RCC 7860 (cell line): ENCODE results near the gene R3HCC1L.
"Not testable (repeated sequence)": the region's sequence is repeated elsewhere in the genome, so short reads cannot be mapped to it uniquely, and the experiment has no call there.

ENCODE experiments used
- DNase-seq: peaks from one replicate; pipeline ENCODE4 v3.0.0-alpha.2; 2015; ENCODE audit warnings: low spot score
- FAIRE-seq: peaks from 2 replicates; lab custom pipeline; 2012; peaks lifted over from hg19 to GRCh38; lab: Jason Lieb, UNC

Gene R3HCC1L

DNA sequence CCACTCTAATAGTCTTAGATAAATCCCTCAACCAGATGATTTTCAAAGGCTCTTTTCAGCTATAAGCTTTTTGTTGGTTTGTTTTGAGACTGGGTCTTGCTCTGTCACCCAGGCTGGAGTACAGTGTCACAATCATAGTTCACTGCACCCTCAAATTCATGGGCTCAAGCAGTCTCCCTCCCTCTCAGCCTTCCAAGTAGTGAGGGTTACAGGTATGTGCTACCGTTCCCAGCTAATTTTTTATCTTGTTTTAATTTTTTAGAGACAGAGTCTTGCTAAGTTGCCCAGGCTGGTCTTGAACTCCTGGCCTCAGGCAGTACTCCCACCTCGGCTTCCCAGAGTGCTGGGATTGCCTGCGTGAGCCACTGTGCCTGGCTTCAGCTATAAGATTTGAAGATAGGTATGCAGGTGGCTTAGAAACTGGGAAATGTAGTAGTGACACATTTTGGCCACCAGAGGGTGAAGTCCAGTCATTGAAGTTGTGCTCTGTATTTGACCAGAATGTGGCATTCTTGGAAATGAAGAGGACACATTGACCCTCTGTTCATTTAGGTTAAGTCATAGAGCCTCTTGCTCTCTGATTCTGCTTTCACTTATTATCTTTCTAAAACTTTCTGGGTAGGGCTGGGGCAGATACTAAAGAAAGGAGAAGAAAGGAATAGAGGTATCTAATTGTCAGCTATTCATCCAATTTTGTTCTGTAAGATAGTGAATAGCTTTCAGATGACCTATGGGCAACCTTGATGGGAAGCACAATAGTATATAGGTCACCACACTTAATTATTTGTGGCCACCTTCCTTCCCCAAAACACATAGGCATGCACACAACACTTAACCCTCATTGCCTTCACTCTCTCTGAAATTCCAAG is 36.0 kb downstream of the R3HCC1L start:
- DNase-seq, result peak; percentile 49
- FAIRE-seq, result peak; percentile 47

GRCh38 chr10:98172073-98172472 is 37.6 kb downstream of the R3HCC1L start:
- DNase-seq (no peak), FAIRE-seq (no peak)

DNA sequence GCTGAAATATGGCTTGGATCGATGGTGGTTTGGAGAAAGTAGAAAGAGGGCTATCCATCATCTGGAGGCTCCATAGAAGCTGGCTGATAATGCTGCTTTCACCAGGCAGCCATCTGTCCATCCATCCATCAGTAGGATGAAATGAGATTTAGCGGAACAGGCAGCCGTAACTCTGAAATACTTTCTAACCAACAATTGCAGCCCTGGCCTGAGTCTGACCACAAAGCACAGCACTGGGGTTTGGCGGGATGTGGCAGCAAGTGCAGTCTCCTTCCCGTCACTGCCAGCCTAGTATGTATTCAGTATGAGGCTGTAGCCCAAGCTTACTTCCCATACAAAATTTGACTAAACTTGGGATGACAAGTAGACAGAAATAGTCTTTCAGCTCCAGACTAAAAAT is 38.0 kb downstream of the R3HCC1L start:
- FAIRE-seq, result no peak
- no peak for DNase-seq

DNA sequence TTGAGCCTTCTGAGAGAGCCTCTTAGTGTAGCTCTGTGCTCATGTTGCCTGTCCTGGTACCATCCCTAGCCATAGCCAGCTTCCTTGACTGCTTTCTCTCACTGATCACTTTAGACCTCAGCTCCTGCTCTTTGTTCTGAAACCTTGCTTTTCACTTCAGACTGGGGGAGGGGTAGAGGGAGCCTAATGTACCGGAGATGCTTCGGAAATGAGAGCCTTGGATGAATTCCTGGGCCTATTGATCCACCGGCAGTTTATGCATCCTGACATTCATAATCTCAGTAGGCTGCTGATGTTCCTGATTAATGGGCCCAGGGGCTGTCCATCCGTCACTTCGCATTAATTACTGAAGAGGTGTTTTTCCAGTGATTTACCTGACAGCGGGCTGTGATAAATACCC is 38.8 kb downstream of the R3HCC1L start:
- FAIRE-seq (no peak), DNase-seq (no peak)

DNA sequence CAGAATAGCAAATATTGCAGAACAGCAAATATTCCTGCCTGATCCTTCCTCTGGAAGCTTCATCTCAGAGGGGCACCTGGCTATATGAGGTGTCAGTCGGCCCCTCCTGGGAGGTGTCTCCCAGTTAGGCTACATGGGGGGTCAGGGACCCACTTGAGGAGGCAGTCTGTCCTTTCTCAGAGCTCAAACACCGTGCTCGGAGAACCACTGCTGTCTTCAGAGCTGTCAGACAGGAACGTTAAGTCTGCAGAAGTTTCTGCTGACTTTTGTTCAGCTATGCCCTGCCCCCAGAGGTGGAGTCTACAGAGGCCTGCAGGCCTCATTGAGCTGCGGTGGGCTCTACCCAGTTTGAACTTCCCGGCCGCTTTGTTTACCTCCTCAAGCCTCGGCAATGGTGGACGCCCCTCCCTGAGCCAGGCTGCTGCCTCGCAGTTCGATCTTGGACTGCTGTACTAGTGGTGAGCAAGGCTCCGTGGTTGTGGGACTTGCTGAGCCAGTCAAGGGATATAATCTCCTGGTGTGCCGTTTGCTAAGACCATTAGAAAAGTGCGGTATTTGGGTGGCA is 48.0 kb downstream of the R3HCC1L start:
- not testable (repeated sequence) for DNase-seq, FAIRE-seq

DNA sequence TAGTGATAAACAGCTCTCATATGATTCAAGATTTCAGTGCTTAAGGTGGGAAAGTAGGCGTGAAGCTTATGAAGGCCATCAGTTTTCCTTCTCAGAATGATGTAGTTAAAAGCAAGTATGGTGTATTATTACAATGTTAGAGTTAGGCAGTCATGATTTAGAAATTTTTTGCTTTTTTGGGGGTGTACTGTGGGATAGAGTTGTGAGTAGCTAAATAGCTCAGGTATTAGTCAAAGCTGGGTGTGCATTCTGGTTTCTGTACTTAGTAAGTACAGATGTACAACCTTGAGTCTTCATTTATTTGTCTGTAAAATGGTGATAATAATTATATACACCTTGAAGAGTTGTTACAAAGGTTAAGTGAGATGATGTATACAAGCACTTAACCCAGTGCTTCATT is 52.2 kb downstream of the R3HCC1L start:
- FAIRE-seq, result no peak
- no peak for DNase-seq

DNA sequence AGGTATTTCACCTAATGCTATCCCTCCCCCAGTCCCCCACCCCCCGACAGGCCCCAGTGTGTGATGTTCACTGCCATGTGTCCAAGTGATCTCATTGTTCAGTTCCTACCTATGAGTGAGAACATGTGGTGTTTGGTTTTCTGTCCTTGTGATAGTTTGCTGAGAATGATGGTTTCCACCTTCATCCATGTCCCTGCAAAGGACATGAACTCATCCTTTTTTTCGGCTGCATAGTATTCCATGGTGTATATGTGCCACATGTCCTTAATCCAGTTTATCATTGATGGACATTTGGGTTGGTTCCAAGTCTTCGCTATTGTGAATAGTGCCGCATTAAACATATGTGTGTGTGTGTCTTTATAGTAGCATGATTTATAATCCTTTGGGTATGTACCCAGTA is 56.3 kb downstream of the R3HCC1L start:
- not testable (repeated sequence) for DNase-seq, FAIRE-seq

GRCh38 chr10:98193037-98193436 is 58.6 kb downstream of the R3HCC1L start:
- no peak for FAIRE-seq
- no peak for DNase-seq

DNA sequence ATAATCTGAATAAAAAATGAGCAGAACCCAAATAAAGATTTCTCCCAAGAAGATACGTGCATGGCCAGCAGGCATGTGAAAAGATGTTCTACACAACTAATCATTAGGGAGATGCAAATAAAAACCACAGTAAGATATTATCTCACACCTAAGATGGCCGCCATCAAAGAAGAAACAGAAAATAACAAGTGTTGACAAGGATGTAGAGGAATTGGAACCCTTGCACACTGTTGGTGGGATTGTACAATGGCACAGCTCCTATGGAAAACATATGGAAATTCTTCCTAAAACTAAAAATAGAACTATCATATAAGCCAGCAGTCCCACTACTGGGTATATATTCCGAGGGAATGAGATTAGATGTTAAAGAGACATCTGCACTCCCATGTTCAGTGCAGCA is 60.2 kb downstream of the R3HCC1L start:
- FAIRE-seq (no peak), DNase-seq (no peak)

- FAIRE-seq, result no peak
- no peak for DNase-seq
Observed at GRCh38 chr10:98195120-98195519, 60.7 kb downstream of the R3HCC1L start.

GRCh38 chr10:98196985-98197384 is 62.5 kb downstream of the R3HCC1L start:
- DNase-seq (no peak), FAIRE-seq (no peak)

- FAIRE-seq (no peak), DNase-seq (no peak)
Observed at GRCh38 chr10:98201760-98202159, 67.3 kb downstream of the R3HCC1L start.

GRCh38 chr10:98202378-98202777 is 67.9 kb downstream of the R3HCC1L start:
- DNase-seq (no peak), FAIRE-seq (no peak)

DNA sequence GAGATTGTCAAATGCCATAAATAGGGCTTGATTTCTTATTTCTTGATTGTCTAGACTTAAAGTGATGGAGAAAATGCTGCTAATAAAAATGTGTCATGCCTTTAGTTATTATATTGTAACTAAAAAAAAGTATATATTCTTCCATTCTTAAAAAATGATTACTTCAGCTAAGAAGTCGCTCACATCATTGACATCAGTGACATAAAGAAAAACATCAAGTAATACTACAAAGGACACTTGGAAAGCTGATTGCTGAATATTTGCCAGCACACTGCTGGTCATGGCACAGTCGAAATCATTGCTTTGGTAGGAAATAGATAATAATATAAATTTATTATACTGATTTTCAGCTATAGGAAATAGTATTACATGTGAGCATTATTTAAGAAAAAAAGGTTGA is 70.9 kb downstream of the R3HCC1L start:
- DNase-seq (no peak), FAIRE-seq (no peak)

- DNase-seq (no peak), FAIRE-seq (no peak)
Observed at GRCh38 chr10:98208925-98209324, 74.5 kb downstream of the R3HCC1L start.

GRCh38 chr10:98209441-98209840 is 75.0 kb downstream of the R3HCC1L start:
- no peak for DNase-seq
- no peak for FAIRE-seq

GRCh38 chr10:98212196-98212595 is 77.7 kb downstream of the R3HCC1L start:
- DNase-seq (no peak), FAIRE-seq (no peak)

DNA sequence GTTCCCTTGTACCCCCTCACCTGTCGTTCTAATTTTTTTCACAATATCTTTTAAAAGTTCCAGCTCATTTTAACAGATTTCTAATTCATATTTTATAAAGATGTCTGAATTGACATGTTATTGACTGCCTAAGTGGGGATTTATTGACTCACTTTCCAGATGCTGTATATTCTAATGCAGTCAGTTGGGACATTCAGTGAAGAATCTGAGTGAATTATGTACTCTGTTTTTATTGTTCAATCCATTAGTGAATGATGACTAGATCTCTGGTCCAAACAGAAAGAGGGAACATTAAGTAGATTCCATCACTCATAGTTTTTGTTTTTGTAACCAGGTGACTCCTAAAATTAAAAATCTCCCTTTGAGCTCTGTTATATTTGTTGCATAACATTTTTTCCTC is 79.3 kb downstream of the R3HCC1L start:
- DNase-seq, result no peak
- no peak for FAIRE-seq

DNA sequence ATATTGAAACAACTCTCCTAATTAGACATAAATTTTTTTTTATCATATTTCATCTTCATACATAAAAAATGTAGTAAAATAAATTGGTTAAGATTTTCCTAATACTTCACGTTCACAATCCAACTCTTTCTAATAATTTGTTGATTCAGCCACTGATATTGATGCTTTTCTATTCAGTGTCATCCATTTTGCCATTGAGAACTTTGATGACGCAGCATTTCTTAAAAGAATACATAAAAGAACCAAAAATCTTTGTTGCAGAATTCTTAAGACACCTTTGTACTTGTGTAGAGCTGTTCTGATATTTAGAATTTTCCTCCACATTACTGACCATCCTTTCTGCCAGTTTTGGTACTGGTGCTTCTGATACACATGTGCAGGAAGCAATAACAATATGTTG is 80.9 kb downstream of the R3HCC1L start:
- DNase-seq (no peak), FAIRE-seq (no peak)

GRCh38 chr10:98217801-98218200 is 83.3 kb downstream of the R3HCC1L start:
- no peak for FAIRE-seq
- no peak for DNase-seq

GRCh38 chr10:98223874-98224273 is 89.4 kb downstream of the R3HCC1L start:
- no peak for FAIRE-seq
- no peak for DNase-seq

GRCh38 chr10:98224509-98224908 is 90.1 kb downstream of the R3HCC1L start:
- no peak for DNase-seq

DNA sequence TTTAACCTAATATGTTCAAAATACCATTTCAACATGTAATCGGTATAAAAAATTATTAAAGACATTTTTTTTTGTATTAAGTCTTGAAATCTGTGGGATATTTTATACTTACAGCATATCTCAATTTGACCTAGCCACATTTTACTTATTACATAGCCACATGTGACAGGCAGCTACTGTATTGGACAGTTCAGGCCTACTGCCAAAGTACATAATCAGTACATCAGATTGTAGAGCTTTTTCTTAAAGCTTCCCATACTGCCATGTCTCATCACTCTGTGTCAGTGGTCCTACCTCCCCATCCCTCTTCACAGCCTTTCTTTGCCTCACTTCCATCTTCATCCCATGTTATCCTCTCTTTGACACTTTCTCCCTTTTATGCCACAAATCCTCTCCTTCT is 90.5 kb downstream of the R3HCC1L start:
- DNase-seq, result no peak
- FAIRE-seq, result no peak

More at GRCh38 chr10:98224509-98224908, 90.1 kb downstream of the R3HCC1L start:
- no peak for FAIRE-seq
